Mesenchymal stem cell (in vitro differentiated cells and primary cell): Measurements from ENCODE around the gene LRRC36.

ENCODE experiments used
- DNase-seq: peaks from one replicate; pipeline ENCODE4 v3.0.0-alpha.2; 2013
- H2AFZ ChIP-seq: one replicate; pipeline ENCODE4 v1.6.1; 2013; ENCODE audit warnings: low read depth, mild to moderate bottlenecking, control low read depth, inconsistent platforms, low read length, moderate library complexity
- H2AK5ac ChIP-seq: 2 replicates; pipeline ENCODE4 v1.6.1; 2013; ENCODE audit warnings: low read length, moderate library complexity, mild to moderate bottlenecking, inconsistent platforms; ENCODE audit not compliant: severe bottlenecking
- H2BK120ac ChIP-seq: one replicate; pipeline ENCODE4 v1.6.1; 2013; ENCODE audit warnings: low read depth, mild to moderate bottlenecking, inconsistent platforms, low read length, moderate library complexity
- H2BK12ac ChIP-seq, 2 experiments: one replicate each; pipeline ENCODE4 v1.6.1; 2013; ENCODE audit warnings: inconsistent platforms in 2 of 2, low read length in 2 of 2, mild to moderate bottlenecking in 2 of 2, moderate library complexity in 2 of 2, control low read depth in 1 of 2
- H2BK15ac ChIP-seq: one replicate; pipeline ENCODE4 v1.6.1; 2013; ENCODE audit warnings: mild to moderate bottlenecking, low read depth, inconsistent platforms; ENCODE audit not compliant: poor library complexity, severe bottlenecking
- H2BK5ac ChIP-seq: 2 replicates; pipeline ENCODE4 v1.6.1; 2013; ENCODE audit warnings: low read depth, mild to moderate bottlenecking, low read length, control low read depth, inconsistent platforms; ENCODE audit not compliant: poor library complexity, severe bottlenecking
- H3K14ac ChIP-seq, 2 experiments: one replicate each; pipeline ENCODE4 v1.6.1; 2013; ENCODE audit warnings: inconsistent platforms in 2 of 2, low read length in 2 of 2, control low read depth in 1 of 2, mild to moderate bottlenecking in 1 of 2, moderate library complexity in 1 of 2
- H3K18ac ChIP-seq, 2 experiments: one replicate each; pipeline ENCODE4 v1.6.1; 2013; ENCODE audit warnings: inconsistent platforms in 2 of 2, low read length in 2 of 2, control low read depth in 1 of 2, low read depth in 1 of 2, mild to moderate bottlenecking in 1 of 2
- H3K23ac ChIP-seq, 2 experiments: one replicate each; pipeline ENCODE4 v1.6.1; 2013; ENCODE audit warnings: inconsistent platforms in 2 of 2, low read length in 2 of 2, mild to moderate bottlenecking in 2 of 2, moderate library complexity in 2 of 2, control low read depth in 1 of 2
- H3K27ac ChIP-seq: 2 replicates; pipeline ENCODE4 v1.5.1; 2013; ENCODE audit warnings: mild to moderate bottlenecking, moderate library complexity, low read length, control low read depth, inconsistent platforms; ENCODE audit not compliant: poor library complexity, severe bottlenecking
- H3K27me3 ChIP-seq, 2 experiments: 2 replicates each; pipeline versions ENCODE4 v1.6.1 to v1.7.0; 2013; ENCODE audit warnings: low read length in 2 of 2, mild to moderate bottlenecking in 2 of 2, moderate library complexity in 2 of 2, control low read depth in 1 of 2, inconsistent platforms in 1 of 2; ENCODE audit not compliant: control insufficient read depth in 1 of 2, insufficient read depth in 1 of 2
- H3K36me3 ChIP-seq, 2 experiments: 2 replicates each; pipeline versions ENCODE4 v1.6.1 to v1.7.0; 2013; ENCODE audit warnings: low read length in 2 of 2, control low read depth in 1 of 2, inconsistent platforms in 1 of 2, low read depth in 1 of 2, mild to moderate bottlenecking in 1 of 2; ENCODE audit not compliant: insufficient read depth in 2 of 2, control insufficient read depth in 1 of 2
- H3K4ac ChIP-seq, 2 experiments: one replicate each; pipeline ENCODE4 v1.6.1; 2013; ENCODE audit warnings: inconsistent platforms in 2 of 2, low read length in 2 of 2, mild to moderate bottlenecking in 2 of 2, moderate library complexity in 2 of 2, control low read depth in 1 of 2, low read depth in 1 of 2
- H3K4me1 ChIP-seq: 2 replicates; pipeline ENCODE4 v1.6.1; 2013; ENCODE audit warnings: low read depth, low read length, control low read depth; ENCODE audit not compliant: control insufficient read depth, insufficient read depth
- H3K4me2 ChIP-seq: 2 replicates; pipeline ENCODE4 v1.6.1; 2013; ENCODE audit warnings: low read length, mild to moderate bottlenecking, inconsistent platforms; ENCODE audit not compliant: poor library complexity, severe bottlenecking
- H3K4me3 ChIP-seq, 2 experiments: 2 replicates each; pipeline versions ENCODE4 v1.5.1 to v1.7.0; 2013; ENCODE audit warnings: low read length in 2 of 2, mild to moderate bottlenecking in 2 of 2, control low read depth in 1 of 2, low read depth in 1 of 2; ENCODE audit not compliant: insufficient read depth in 1 of 2
- H3K79me1 ChIP-seq: replicated peaks from 2 replicates; pipeline ENCODE4 v1.6.1; 2013; ENCODE audit warnings: mild to moderate bottlenecking, control low read depth, low read length, inconsistent platforms; ENCODE audit not compliant: poor library complexity, severe bottlenecking
- H3K9ac ChIP-seq: 2 replicates; pipeline ENCODE4 v1.7.0; 2013; ENCODE audit warnings: mild to moderate bottlenecking, low read length, moderate library complexity
- H3K9me3 ChIP-seq: 2 replicates; pipeline ENCODE4 v1.7.0; 2013; ENCODE audit warnings: mild to moderate bottlenecking, low read length; ENCODE audit not compliant: control insufficient read depth
- H4K8ac ChIP-seq: one replicate; pipeline ENCODE4 v1.6.1; 2013; ENCODE audit warnings: inconsistent platforms, mild to moderate bottlenecking, low read length, moderate library complexity
- H4K91ac ChIP-seq: one replicate; pipeline ENCODE4 v1.6.1; 2013; ENCODE audit warnings: mild to moderate bottlenecking, low read length, inconsistent platforms
- WGBS: methylation state at CpG from one replicate; pipeline ENCODE4 v1.1.7; 2013; ENCODE audit warnings: mixed read lengths; 5-methylcytosine and 5-hydroxymethylcytosine counted together

Gene LRRC36

GRCh38 chr16:67302076-67302475, 24.5 kb upstream of the LRRC36 start:
- H3K4me2 ChIP-seq, result no peak overlapping the region
- no peak overlapping the region for H2AFZ ChIP-seq
- no peak overlapping the region for H2AK5ac ChIP-seq
- no peaks in the 10 kb centered on the region for H3K79me1 ChIP-seq
- H2BK12ac ChIP-seq, result peak overlapping the region in 1 of 2 experiments; percentile 40
- no peak overlapping the region for H2BK5ac ChIP-seq
- H2BK15ac ChIP-seq, result no peak overlapping the region
- H3K4me1 ChIP-seq, result peaks cover 3% of the 10 kb centered on the region
- no peak for DNase-seq
- H3K27ac ChIP-seq, result no peak overlapping the region
- H3K4ac ChIP-seq, result no peak overlapping the region
- no peak overlapping the region for H3K4me3 ChIP-seq
- no peak overlapping the region for H4K91ac ChIP-seq
- H3K23ac ChIP-seq, result no peak overlapping the region
- peaks cover 0 to 19% of the 10 kb centered on the region in 2 experiments for H3K27me3 ChIP-seq
- no peak overlapping the region for H3K9ac ChIP-seq
- no peaks in the 10 kb centered on the region for H3K36me3 ChIP-seq
- no peaks in the 10 kb centered on the region for H3K9me3 ChIP-seq
- no peak overlapping the region for H3K18ac ChIP-seq
- H2BK120ac ChIP-seq, result no peak overlapping the region
- no peak overlapping the region for H4K8ac ChIP-seq
- no peak overlapping the region for H3K14ac ChIP-seq
- 93% methylated on average over 7 of the region's 7 CpGs for WGBS

GRCh38 chr16:67302970-67303369, 23.6 kb upstream of the LRRC36 start:
- Histone ChIP-seq H3K9me3 (no peaks in the 10 kb centered on the region), H2BK12ac (no peak overlapping the region), H2AFZ (no peak overlapping the region), H4K91ac (no peak overlapping the region), H3K4me3 (no peak overlapping the region), H3K36me3 (no peaks in the 10 kb centered on the region), H3K4me2 (no peak overlapping the region), H2BK120ac (no peak overlapping the region), H4K8ac (no peak overlapping the region), H2BK5ac (no peak overlapping the region), H3K4me1 (peaks cover 3% of the 10 kb centered on the region), H2BK15ac (no peak overlapping the region), H3K4ac (no peak overlapping the region), H2AK5ac (no peak overlapping the region), H3K79me1 (no peaks in the 10 kb centered on the region), H3K27ac (no peak overlapping the region), H3K27me3 (peaks cover 0 to 15% of the 10 kb centered on the region in 2 experiments), H3K9ac (no peak overlapping the region), H3K23ac (no peak overlapping the region), H3K14ac (no peak overlapping the region), H3K18ac (no peak overlapping the region)
- WGBS, result 83% methylated on average over 8 of the region's 8 CpGs
- DNase-seq, result no peak

DNA sequence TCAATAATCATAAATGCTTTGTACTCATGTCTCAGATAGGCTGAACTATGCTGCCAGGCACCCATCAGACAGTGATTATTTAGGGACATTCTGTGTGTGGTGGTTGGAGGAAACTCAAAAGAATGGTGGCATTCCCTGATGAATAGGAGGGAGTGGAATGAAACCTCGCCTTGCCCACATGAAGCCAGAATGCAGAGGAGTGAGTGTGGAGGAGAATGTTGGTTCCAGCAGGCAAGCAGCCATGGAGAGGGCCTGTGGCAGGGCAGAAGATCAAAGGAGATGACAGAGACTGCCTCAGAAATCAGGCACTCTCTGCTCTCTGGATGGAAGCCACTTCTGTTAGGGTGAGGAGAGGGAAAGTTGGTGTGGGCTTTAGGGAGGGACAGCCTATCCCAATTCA, 22.6 kb upstream of the LRRC36 start:
- Histone ChIP-seq H3K4me2 (no peak overlapping the region), H2BK5ac (no peak overlapping the region), H3K4ac (no peak overlapping the region), H3K27ac (no peak overlapping the region), H3K9me3 (no peaks in the 10 kb centered on the region), H2BK120ac (no peak overlapping the region), H4K91ac (no peak overlapping the region), H3K9ac (no peak overlapping the region), H3K4me3 (no peak overlapping the region), H3K79me1 (no peaks in the 10 kb centered on the region), H3K23ac (no peak overlapping the region), H3K18ac (no peak overlapping the region), H4K8ac (no peak overlapping the region), H3K4me1 (peaks cover 3% of the 10 kb centered on the region), H2BK12ac (no peak overlapping the region), H2AK5ac (no peak overlapping the region), H2AFZ (no peak overlapping the region), H2BK15ac (no peak overlapping the region), H3K27me3 (peaks cover 0 to 8% of the 10 kb centered on the region in 2 experiments), H3K14ac (no peak overlapping the region), H3K36me3 (no peaks in the 10 kb centered on the region)
- whole genome bisulfite sequencing, result 83% methylated on average over 1 of the region's 1 CpG
- DNase-seq, result no peak

- Histone ChIP-seq H2BK15ac (no peak overlapping the region), H3K18ac (no peak overlapping the region), H3K14ac (no peak overlapping the region), H3K9me3 (no peaks in the 10 kb centered on the region), H2BK12ac (no peak overlapping the region), H3K79me1 (no peaks in the 10 kb centered on the region), H2AK5ac (no peak overlapping the region), H3K36me3 (no peaks in the 10 kb centered on the region), H3K27me3 (peaks cover 0 to under 1% of the 10 kb centered on the region in 2 experiments), H2BK120ac (no peak overlapping the region), H2AFZ (no peak overlapping the region), H3K4me1 (peaks cover 3% of the 10 kb centered on the region), H3K4me2 (no peak overlapping the region), H4K91ac (no peak overlapping the region), H2BK5ac (no peak overlapping the region), H4K8ac (no peak overlapping the region), H3K4me3 (no peak overlapping the region), H3K4ac (no peak overlapping the region), H3K23ac (no peak overlapping the region), H3K9ac (no peak overlapping the region), H3K27ac (no peak overlapping the region)
- 87% methylated on average over 13 of the region's 13 CpGs for WGBS
- DNase-seq, result no peak
Observed at GRCh38 chr16:67305216-67306071, 21.2 kb upstream of the LRRC36 start.
